GM19351 (cell line): ENCODE data around the gene MOB3B.

ENCODE experiments used
- ATAC-seq: cut with Tn5 transposase; IDR thresholded peaks from one replicate; pipeline ENCODE4 v1.9.1; 2021; ENCODE audit warnings: mild to moderate bottlenecking, moderate library complexity; ENCODE audit not compliant: unreplicated experiment

Gene MOB3B

DNA sequence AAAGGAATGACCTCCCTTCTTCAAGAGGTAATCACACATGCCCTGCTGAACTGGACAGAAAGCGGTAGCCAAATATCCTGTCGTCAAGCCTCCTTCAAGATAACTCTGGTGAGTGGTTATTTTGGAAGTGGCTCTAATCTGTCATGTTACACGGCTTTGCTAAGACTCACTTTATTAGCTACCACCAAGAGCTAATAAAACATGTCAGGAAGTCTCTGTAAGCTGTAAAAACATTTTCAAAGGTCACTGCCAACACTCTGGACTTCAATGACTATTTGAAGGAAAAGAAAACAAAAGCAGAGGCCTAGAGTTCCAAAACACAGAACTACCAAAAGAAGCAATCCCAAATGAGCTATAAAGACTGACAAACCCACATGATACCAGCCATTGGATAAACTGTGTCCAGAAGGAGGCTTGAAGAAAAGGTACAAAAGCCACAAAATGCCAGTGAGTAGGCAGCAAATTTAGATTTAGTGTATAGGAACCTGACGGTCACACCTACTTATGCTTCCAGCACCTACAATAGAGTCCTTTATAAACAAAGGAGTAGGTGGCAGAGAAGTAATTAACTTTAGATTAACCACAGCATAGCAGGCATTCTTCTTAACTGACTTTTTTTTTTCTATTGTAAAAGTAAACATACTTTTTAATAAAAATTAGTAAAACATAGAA lies 135.3 kb downstream of the MOB3B start:
- ATAC-seq: no peak

DNA sequence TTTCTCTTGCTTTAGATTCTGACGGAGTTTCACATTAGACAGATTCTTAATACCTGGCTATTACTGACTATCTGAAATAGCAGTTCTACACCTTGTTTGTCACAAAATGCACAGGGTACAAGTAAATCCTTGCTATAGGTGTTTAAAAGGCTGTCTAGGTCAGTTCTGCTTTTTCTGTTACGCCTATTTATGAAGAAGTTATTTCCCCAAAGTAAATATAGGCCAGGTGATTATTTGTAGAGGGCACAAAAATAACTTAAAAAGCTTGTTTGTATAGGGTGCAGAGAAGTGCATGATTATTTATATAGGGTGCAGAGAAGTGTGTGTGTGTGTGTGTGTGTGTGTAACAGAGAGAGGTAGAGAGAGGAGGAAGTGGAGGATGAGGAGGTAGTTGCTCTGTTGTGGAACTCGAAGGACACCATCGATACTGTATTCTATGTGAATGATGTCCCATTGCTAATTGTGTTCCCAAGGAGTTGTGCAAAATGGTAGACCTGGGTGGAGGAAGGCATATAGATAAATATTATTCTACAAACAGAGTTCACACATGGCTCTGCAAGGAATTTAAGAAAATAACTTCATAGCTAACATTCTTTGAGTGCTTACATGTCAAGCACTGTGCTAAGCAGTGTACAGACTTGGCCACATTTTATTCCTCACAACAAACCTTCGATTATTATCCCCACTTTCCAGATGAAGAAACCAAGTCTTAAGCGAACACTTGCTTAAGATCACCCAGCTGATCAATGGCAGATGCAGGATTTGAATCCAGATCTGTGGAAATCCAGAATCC lies 136.4 kb downstream of the MOB3B start:
- ATAC-seq: no peak

- no peak for ATAC-seq
These were observed 137.2 kb downstream of the MOB3B start for GRCh38 chr9:27392451-27392850.

- ATAC-seq: no peak
These were observed 138.3 kb downstream of the MOB3B start for GRCh38 chr9:27391040-27391895.

DNA sequence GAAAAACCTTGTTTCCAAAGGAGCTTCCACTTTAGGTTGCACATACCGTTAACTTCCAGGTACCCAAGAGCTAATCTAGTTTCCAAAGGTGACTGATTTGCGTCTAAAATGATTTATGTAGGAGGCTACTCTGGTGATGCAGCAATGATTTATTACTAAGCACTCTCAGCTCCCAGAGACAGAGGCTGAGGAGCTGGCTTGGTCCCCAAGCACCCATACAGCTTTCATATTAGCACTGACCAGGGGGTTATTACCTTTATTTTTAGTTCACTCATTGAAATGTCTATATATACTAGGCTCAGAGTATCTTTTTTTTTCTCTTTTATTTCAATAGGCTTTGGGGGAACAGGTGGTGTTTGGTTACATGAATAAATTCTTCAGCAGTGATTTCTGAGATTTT lies 141.5 kb downstream of the MOB3B start:
- ATAC-seq: no peak

DNA sequence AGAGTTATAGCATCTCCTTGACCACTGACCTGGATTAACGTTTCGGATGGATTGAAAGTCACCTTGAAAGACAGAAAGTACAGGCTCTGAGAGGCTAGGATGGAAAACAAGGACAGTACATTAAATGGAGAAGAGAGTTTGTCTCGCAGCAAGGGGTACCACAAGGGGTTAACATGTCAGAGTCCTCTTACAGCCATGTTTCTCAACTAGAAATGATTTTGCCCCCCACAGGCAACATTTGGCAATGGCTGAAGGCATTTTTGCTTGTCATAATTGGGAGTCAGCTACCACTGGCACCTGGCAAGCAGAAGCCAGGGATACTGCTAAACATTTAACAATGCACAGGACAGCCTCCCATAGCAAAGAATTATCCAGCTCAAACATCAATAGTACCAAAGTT lies 141.9 kb downstream of the MOB3B start:
- ATAC-seq: no peak

GRCh38 chr9:27386571-27387091 lies 143.0 kb downstream of the MOB3B start:
- no peak for ATAC-seq

- ATAC-seq: no peak
These were observed 143.8 kb downstream of the MOB3B start for GRCh38 chr9:27385606-27386322.

- no peak for ATAC-seq
These were observed 145.2 kb downstream of the MOB3B start for GRCh38 chr9:27384262-27385014.

- no peak for ATAC-seq
These were observed 146.1 kb downstream of the MOB3B start for GRCh38 chr9:27383524-27383923.

- no peak for ATAC-seq
These were observed 146.6 kb downstream of the MOB3B start for GRCh38 chr9:27382975-27383374.

DNA sequence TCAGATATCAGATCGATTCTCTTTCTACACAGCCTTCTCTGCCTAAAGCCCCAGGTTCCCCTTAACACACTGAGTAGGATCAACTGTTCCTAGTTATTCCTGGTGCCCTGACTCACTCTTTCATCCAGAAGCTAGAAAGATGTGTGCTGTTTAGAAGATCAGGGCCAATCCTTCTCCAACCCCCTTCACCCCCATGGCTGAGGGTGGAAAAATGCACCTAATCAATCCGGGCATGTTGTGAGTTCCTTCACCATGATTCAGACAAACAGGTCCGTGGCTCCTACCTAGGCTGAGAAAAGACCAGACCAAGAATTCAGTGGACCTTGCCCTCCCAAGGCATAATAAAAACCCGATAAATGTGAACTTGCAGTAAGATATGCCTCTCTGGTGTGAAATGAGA lies 147.3 kb downstream of the MOB3B start:
- ATAC-seq: no peak

GRCh38 chr9:27379311-27380251 lies 150.0 kb downstream of the MOB3B start:
- ATAC-seq: peak; percentile 34

DNA sequence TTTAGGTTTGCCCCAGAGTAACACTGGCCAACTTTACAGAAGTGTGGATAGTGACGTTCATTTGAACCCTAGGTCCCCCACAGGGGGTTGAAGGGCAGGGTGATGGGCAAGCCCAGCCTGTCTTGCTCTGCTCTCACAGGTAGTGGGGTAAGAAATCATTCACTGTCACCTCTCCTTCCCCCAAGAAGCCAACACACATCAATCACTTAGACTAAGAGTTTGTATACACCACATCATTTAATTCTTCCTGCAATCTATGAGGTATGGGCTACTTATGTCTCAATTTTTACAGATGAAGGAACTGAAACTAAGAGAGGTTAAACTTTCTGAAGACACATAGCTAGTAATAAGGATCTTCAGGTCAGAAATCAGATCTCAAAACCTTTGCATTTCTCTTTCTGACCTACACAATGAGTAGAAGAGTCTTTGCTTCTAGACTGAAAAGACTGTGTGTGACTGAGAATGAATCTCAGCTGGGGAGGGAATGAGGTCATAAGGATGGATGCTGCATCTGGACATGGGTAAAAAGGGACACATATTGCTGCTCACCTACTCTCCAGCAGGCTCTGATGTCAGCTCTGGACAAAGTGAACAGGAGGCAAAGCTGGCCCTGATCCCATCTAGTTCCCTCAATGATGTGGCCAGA lies 151.7 kb downstream of the MOB3B start:
- ATAC-seq: peak; percentile 88

DNA sequence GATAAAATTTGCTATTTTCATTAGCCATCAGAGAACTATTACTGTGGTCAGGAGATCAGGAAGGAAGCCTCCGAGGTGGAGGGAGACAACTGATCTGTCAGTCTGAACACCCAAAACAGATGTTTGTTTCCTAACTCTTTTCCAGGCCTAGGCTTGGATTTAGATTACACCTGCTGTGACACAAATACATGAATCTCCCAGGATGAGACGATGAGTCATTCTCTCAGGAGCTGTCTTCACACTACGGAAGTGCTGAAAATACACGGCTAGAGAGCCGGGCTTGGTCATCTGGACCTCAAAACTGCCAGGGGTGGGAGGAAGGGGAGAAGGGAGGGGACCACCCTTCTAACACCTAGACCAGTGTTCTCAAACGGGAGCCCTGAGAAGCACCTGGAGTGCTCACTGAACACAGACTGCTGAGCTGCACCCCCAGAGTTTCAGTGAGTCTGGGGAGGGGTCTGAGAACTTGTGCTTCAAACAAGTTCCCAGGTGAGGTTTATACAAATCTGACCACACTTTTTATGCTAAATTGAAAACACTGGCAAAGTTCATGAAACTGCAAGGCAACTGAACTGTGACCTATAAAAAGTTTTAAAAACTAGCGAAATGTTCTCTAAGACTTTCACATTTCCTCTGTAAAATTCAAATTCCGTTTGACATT lies 152.3 kb downstream of the MOB3B start:
- ATAC-seq: no peak

DNA sequence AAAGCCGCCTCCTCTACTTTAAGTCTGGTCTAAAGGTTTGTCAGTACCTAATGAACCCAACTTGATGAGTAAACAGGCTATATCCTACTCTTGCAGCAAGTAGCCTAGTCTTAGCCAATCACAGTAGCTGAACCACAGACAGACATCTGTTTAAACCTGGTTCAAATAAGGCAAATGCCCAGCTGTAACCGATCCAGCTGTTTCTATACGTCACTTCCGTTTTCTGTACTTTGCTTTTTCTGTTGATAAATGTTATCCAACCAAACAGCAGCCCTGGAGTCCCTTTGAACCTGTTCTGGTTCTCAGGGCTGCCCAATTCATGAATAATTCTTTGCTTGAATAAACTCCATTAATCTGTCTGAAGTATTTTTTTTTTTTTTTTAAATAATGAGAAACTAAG lies 155.8 kb downstream of the MOB3B start:
- no peak for ATAC-seq

DNA sequence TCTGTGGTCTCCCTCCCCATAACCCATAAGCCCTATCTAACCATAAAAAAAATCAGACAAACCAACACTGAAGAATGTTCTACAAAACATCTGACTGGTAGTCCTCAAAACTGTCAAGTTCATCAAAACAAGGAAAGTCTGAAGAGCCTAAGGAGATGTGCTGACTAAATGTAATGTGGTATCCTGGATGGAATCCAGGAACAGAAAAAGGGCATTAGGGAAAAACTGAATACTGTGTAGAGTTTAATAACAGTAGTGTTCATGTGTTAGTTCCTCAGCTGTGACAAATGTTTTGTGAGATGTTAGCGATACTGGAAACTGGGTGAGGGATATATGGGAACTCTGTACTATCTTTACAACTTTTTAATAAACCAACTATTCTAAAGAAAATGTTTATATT lies 157.0 kb downstream of the MOB3B start:
- no peak for ATAC-seq

DNA sequence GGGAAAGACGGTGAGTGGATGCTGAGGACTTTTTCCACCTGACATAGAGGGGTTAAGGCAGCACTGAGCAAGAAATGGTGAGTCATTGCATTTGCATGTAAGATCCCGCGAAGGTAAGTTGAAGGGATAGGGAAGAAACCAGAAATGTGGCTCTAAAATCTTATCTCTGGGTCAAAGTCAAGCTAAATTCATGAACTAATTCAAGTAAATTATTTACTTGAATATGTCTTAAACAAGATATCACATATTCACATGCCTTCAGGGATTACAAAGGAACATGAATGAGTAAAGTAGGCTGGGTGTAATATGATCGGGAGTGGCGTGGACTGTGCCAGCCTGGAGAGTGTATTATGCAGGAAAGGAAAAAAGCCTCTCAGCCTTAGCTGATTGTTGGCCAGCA lies 158.2 kb downstream of the MOB3B start:
- ATAC-seq: no peak
